Natural killer cell treated with Interleukin-12 subunit alpha and Interleukin-12 subunit beta and Interleukin-15 and Interleukin-18, amount 100 ng/mL, for 72 hours (primary cell): ENCODE results near the gene ZNF664. TPM values are rescaled to one million over a fixed set of nuclear protein-coding genes. Genes with fewer than 3 reads are reported as not detected.

Experiments
- ATAC-seq, 2 donors: fragments of 150-1000 bp; cut with Tn5 transposase in 1 of 2; sonication (Bioruptor Pico), chemical (Tn5 transposase) in 1 of 2; 2 replicates each; pipeline ENCODE4 v1.10.0; 2021
- DNase-seq: peaks from one replicate; pipeline ENCODE4 v3.0.0; 2022; ENCODE audit warnings: low spot score
- H3K27ac Mint-ChIP-seq, 2 donors: 1 replicate in 1 of 2; 2 replicates in 1 of 2; pipeline ENCODE4 v1.8.0; 2022; ENCODE audit warnings: mixed read lengths in 2 of 2, mild to moderate bottlenecking in 1 of 2, moderate library complexity in 1 of 2
- H3K27me3 Mint-ChIP-seq, 2 donors: 1 replicate in 1 of 2; 2 replicates in 1 of 2; pipeline ENCODE4 v1.8.0; 2022; ENCODE audit warnings: mixed read lengths in 2 of 2
- H3K36me3 Mint-ChIP-seq: one replicate; pipeline ENCODE4 v1.8.0; 2022; ENCODE audit warnings: mixed read lengths
- H3K4me1 Mint-ChIP-seq, 2 donors: 1 replicate in 1 of 2; 2 replicates in 1 of 2; pipeline ENCODE4 v1.8.0; 2022; ENCODE audit warnings: low read depth in 2 of 2, mixed read lengths in 2 of 2, mild to moderate bottlenecking in 1 of 2
- H3K4me3 Mint-ChIP-seq: one replicate; pipeline ENCODE4 v1.8.0; 2022; ENCODE audit warnings: mixed read lengths
- H3K9me3 Mint-ChIP-seq: 2 replicates; pipeline ENCODE4 v1.8.0; 2022; ENCODE audit warnings: mixed read lengths
- total RNA-seq, 2 donors: library from RNA; stranded (reverse); gene quantifications; one replicate each; pipeline ENCODE4 v1.2.3, GENCODE V29; 2022

Gene ZNF664
- total RNA-seq, 2 donors from 2014 or later = 41.0 to 45.5 TPM

- Mint-ChIP-seq H3K36me3 (peaks cover 5% of the 10 kb centered on the region), H3K4me3 (peak overlapping the region; percentile 59), H3K4me1 (peaks cover 44 to 50% of the 10 kb centered on the region in 2 donors), H3K27me3 (no peaks in the 10 kb centered on the region), H3K9me3 (no peaks in the 10 kb centered on the region), H3K27ac (peak overlapping the region; percentile 36 to 67)
- peak; percentile 92 to 97 for ATAC-seq
- peak; percentile 63 for DNase-seq
Observed at GRCh38 chr12:123995023-123995748, 22.2 kb downstream of the ZNF664 start.

- no peaks in the 10 kb centered on the region for H3K9me3 Mint-ChIP-seq
- H3K36me3 Mint-ChIP-seq = no peaks in the 10 kb centered on the region
- no peak for DNase-seq
- no peaks in the 10 kb centered on the region for H3K27me3 Mint-ChIP-seq
- peaks cover 34 to 44% of the 10 kb centered on the region in 2 donors for H3K4me1 Mint-ChIP-seq
- peak overlapping the region in 1 of 2 donors; percentile 67 for H3K27ac Mint-ChIP-seq
- no peak for ATAC-seq
- peak overlapping the region; percentile 59 for H3K4me3 Mint-ChIP-seq
Observed at GRCh38 chr12:123996581-123996980, 23.6 kb downstream of the ZNF664 start.

- Mint-ChIP-seq H3K9me3 (no peaks in the 10 kb centered on the region), H3K4me1 (peaks cover 34 to 44% of the 10 kb centered on the region in 2 donors), H3K4me3 (peak overlapping the region; percentile 59), H3K27me3 (no peaks in the 10 kb centered on the region), H3K27ac (no peak overlapping the region), H3K36me3 (no peaks in the 10 kb centered on the region)
- ATAC-seq (no peak), DNase-seq (no peak)
Observed at GRCh38 chr12:123997033-123997822, 24.2 kb downstream of the ZNF664 start.

GRCh38 chr12:123997908-123998307, 24.9 kb downstream of the ZNF664 start:
- DNase-seq = no peak
- no peak overlapping the region for H3K4me3 Mint-ChIP-seq
- no peaks in the 10 kb centered on the region for H3K9me3 Mint-ChIP-seq
- peaks cover 34 to 44% of the 10 kb centered on the region in 2 donors for H3K4me1 Mint-ChIP-seq
- no peak overlapping the region for H3K27ac Mint-ChIP-seq
- no peaks in the 10 kb centered on the region for H3K27me3 Mint-ChIP-seq
- no peak for ATAC-seq
- no peaks in the 10 kb centered on the region for H3K36me3 Mint-ChIP-seq

GRCh38 chr12:123998344-123998990, 25.5 kb downstream of the ZNF664 start:
- no peak overlapping the region for H3K27ac Mint-ChIP-seq

GRCh38 chr12:123998991-123999359, 26.0 kb downstream of the ZNF664 start:
- Mint-ChIP-seq H3K27me3 (no peaks in the 10 kb centered on the region), H3K4me3 (no peak overlapping the region), H3K36me3 (no peaks in the 10 kb centered on the region), H3K27ac (no peak overlapping the region), H3K9me3 (no peaks in the 10 kb centered on the region), H3K4me1 (peaks cover 34 to 40% of the 10 kb centered on the region in 2 donors)
- ATAC-seq = no peak
- no peak for DNase-seq

More at GRCh38 chr12:123998344-123998990, 25.5 kb downstream of the ZNF664 start:
- H3K9me3 Mint-ChIP-seq = no peaks in the 10 kb centered on the region
- DNase-seq (no peak), ATAC-seq (no peak)
- peaks cover 34 to 44% of the 10 kb centered on the region in 2 donors for H3K4me1 Mint-ChIP-seq
- H3K27me3 Mint-ChIP-seq = no peaks in the 10 kb centered on the region
- no peak overlapping the region for H3K4me3 Mint-ChIP-seq
- H3K36me3 Mint-ChIP-seq = no peaks in the 10 kb centered on the region

- ATAC-seq (no peak), DNase-seq (no peak)
- Mint-ChIP-seq H3K27ac (no peak overlapping the region), H3K27me3 (no peaks in the 10 kb centered on the region), H3K4me1 (peaks cover 27 to 32% of the 10 kb centered on the region in 2 donors), H3K36me3 (no peaks in the 10 kb centered on the region), H3K4me3 (no peak overlapping the region), H3K9me3 (no peaks in the 10 kb centered on the region)
Observed at GRCh38 chr12:124000111-124000510, 27.1 kb downstream of the ZNF664 start.

- H3K4me1 Mint-ChIP-seq = peaks cover 23 to 28% of the 10 kb centered on the region in 2 donors
- no peak overlapping the region for H3K27ac Mint-ChIP-seq
- no peaks in the 10 kb centered on the region for H3K27me3 Mint-ChIP-seq
- no peaks in the 10 kb centered on the region for H3K36me3 Mint-ChIP-seq
- H3K4me3 Mint-ChIP-seq = no peak overlapping the region
- ATAC-seq (no peak), DNase-seq (no peak)
- no peaks in the 10 kb centered on the region for H3K9me3 Mint-ChIP-seq
Observed at GRCh38 chr12:124001343-124001742, 28.3 kb downstream of the ZNF664 start.

- ATAC-seq = no peak
- H3K36me3 Mint-ChIP-seq = no peaks in the 10 kb centered on the region
- H3K9me3 Mint-ChIP-seq = no peaks in the 10 kb centered on the region
- peaks cover 24 to 25% of the 10 kb centered on the region in 2 donors for H3K4me1 Mint-ChIP-seq
- no peak overlapping the region for H3K27ac Mint-ChIP-seq
- no peaks in the 10 kb centered on the region for H3K27me3 Mint-ChIP-seq
- no peak for DNase-seq
- no peak overlapping the region for H3K4me3 Mint-ChIP-seq
Observed at GRCh38 chr12:124002021-124002644, 29.1 kb downstream of the ZNF664 start.

- H3K9me3 Mint-ChIP-seq = no peaks in the 10 kb centered on the region
- H3K36me3 Mint-ChIP-seq = no peaks in the 10 kb centered on the region
- no peak for DNase-seq
- H3K27ac Mint-ChIP-seq = no peak overlapping the region
- no peaks in the 10 kb centered on the region for H3K27me3 Mint-ChIP-seq
- H3K4me1 Mint-ChIP-seq = peaks cover 21 to 24% of the 10 kb centered on the region in 2 donors
- no peak for ATAC-seq
- H3K4me3 Mint-ChIP-seq = no peak overlapping the region
Observed at GRCh38 chr12:124002654-124003053, 29.6 kb downstream of the ZNF664 start.

GRCh38 chr12:124004233-124004875, 31.3 kb downstream of the ZNF664 start:
- H3K9me3 Mint-ChIP-seq = no peaks in the 10 kb centered on the region
- ATAC-seq (no peak), DNase-seq (no peak)
- H3K27ac Mint-ChIP-seq = no peak overlapping the region
- no peaks in the 10 kb centered on the region for H3K36me3 Mint-ChIP-seq
- H3K4me3 Mint-ChIP-seq = no peak overlapping the region
- H3K27me3 Mint-ChIP-seq = no peaks in the 10 kb centered on the region
- peaks cover 26 to 27% of the 10 kb centered on the region in 2 donors for H3K4me1 Mint-ChIP-seq

GRCh38 chr12:124006085-124006845, 33.2 kb downstream of the ZNF664 start:
- no peak for ATAC-seq

More at GRCh38 chr12:124006085-124006845, 33.2 kb downstream of the ZNF664 start:
- no peak overlapping the region for H3K4me3 Mint-ChIP-seq
- no peaks in the 10 kb centered on the region for H3K27me3 Mint-ChIP-seq
- H3K9me3 Mint-ChIP-seq = no peaks in the 10 kb centered on the region
- H3K27ac Mint-ChIP-seq = peak overlapping the region in 1 of 2 donors; percentile 10
- H3K36me3 Mint-ChIP-seq = no peaks in the 10 kb centered on the region
- no peak for DNase-seq
- peaks cover 27 to 31% of the 10 kb centered on the region in 2 donors for H3K4me1 Mint-ChIP-seq
